ENCODE measurements around the gene CFAP97D2.

The CFAP97D2 gene

DNA sequence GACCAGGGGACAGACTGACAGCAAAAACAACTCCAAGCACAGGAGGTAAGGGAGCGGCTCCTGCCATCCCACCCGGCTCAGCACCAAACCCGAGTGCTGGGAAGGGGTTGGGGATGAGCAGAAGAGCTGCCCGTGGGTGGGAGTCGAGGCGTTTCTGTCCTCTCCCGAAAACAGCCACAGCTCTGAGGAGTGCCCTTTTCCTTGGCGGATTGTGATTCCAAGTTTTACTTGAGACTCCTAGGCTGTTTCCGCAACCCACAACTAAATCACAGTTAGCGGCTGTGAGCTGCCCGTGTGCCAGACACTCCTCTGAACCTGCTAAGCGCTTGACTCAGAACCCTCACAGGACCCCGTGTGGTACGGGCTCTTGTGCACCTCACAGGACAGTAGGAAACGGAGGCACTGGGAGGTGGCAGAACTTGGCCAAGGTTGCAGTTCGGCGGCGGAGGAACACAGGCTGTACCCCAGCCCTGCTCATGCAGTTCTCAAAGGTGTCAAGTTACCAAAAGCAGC, 21.4 kb downstream of the CFAP97D2 start:
- no peak for DNase-seq

DNA sequence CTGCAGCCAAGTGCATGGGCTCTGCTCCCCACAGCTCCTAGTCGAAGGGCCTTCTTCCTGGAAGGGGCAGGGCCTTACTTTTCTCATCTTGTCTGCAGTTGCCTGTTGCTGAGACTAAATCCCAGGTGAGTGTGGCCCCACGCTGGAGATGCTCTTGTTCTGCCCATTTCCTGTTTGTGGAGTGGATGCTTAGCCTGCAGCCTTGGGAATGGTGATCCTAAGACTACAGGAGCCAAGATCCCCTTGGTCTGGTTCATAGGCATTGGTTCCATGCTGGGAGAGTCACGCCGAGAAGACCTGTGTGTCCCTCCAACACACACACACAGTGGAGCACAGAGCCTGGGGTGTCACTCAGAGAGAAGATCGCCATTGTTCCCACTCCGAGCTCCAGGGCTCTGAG, 23.5 kb downstream of the CFAP97D2 start:
- no peak for DNase-seq

DNA sequence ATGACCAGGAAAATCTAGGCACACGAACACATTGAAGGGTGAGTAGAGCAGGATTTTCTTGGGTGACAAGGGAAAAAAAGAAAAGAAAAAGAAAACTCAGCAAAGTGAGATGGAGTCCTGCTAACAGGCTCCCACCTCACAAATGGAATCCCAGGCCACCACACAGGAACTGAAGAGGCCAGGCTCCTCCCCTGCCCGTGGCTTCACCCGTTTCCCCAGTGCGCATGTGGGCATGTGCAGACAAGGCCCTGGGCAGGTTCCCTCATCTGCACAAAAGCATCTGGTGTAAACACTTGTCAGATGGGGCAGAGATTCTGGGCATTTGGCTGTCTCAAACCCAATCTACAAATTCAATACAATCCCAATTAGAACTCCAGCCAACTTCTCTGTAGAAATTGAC, 24.5 kb downstream of the CFAP97D2 start:
- no peak for DNase-seq

DNA sequence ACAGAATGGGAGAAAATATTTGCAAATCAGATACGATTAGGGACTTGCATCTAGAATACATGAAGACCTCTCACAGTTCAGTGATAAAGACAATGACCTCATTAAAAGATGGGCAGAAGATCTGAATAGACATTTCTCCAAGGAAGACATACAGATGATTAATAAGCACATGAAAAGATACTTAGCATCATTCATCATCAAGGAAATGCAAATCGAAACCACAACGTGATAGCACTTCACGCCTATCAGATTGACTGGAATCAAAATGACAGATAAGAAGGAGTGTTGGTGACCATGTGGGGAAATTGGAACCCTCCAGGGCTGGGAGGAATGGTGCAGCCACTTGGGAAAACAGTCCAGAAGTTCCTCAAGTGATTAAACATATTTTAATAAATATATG, 25.8 kb downstream of the CFAP97D2 start:
- no peak for DNase-seq

DNA sequence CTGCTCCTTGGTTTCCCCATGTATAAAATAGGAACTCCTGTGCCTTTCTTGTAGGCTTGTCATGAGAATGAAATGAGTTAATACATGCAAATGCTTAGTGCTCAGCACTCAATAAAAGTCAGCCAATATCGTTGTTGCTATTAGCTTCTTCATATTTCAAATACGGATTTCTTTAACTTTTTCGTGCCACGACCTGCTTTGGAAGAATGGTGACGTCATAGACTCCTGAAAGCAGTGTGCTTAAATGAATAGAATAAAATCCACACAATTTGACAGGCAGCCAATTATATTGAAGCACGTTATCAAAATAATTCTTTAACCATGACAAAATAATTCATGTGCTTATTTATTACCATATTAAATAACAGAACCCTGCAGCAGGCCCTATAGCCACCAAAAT, 29.1 kb downstream of the CFAP97D2 start:
- no peak for DNase-seq

DNA sequence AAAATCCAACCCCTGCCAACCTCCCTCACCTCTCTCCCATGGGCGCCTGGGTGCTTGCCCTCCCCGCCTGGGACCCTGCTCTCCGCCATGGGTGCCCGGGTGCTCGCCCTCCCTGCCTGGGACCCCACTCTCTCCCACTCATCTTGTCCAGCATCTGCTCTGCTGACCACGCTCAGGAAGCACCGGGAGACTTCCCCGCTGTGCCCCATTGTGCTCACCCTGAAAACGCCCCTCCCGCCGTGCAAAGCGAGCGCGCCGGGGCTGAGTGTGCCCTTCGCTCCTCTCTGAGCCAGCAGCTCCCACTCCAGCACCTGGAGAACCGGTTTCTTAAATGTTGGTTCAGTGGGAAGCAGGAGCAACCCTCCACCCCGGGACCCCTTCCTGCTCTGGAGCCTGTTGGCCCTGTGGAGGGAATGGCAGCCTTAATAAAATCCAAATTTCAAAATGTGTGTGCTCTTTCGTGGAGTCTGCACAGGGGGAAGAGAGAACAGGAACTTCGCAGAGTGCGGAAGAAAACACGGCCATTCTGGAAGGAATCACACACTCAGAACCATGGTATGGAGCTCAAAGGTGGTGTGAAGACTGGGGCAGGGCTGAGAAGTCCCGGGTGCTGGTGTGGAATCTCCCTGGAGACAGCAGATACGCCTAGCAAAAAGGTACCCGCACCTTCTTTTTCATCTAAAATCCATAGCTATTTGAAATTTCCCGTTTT, 32.5 kb downstream of the CFAP97D2 start:
- no peak for DNase-seq

DNA sequence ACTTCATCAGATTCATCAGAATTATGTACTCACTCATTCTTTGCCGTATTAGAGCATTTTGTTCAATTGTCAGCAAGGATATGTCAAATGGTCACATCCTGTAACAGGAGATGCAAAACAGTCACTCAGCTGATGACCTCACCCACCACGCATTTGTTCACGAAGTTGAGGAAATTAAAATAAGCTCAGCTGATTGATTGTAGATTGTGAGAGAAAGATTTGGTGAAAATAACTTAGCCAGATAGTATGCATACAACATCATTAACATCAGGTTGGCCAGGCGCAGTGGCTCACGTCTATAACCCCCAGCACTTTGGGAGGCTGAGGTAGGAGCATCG, 33.1 kb downstream of the CFAP97D2 start:
- DNase-seq, result no peak

DNA sequence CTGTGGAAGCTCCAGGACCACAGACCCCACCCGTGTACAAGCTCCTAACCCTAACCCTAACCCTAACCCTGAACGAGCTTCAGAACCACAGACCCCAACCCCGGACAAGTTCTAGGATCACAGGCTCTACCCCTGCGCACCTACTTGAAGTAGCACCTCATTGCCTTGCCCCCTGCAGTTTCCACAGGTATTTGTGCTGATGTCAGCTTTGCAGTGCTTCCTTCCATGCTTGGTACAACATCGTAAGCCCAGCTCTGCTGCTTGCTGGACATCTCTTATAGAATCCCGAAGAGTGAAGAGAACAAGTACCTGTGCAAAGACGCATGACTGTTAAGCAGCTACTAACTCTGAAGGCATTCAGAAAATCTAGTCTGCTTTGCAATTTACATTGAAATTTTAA, 34.9 kb downstream of the CFAP97D2 start:
- DNase-seq, result no peak

DNA sequence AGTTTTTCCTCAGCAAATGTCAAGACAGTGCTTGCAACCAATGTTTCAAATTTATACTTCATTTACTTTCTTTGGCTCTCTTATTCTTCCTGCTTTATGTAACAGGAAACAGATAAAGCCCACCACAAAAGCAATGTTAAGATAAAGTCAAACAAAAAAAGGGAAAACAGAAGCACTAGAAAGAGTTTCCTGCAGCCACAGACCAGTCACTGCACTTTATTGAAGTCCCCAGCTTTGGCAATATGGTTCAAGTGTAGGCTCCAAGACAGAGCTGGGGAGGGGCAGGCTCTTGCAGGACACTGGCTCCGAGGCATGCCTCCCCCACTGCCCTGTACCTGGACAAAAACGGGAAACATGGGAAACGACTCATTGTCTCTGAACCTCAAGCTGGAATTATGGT, 40.3 kb downstream of the CFAP97D2 start:
- no peak for DNase-seq

DNA sequence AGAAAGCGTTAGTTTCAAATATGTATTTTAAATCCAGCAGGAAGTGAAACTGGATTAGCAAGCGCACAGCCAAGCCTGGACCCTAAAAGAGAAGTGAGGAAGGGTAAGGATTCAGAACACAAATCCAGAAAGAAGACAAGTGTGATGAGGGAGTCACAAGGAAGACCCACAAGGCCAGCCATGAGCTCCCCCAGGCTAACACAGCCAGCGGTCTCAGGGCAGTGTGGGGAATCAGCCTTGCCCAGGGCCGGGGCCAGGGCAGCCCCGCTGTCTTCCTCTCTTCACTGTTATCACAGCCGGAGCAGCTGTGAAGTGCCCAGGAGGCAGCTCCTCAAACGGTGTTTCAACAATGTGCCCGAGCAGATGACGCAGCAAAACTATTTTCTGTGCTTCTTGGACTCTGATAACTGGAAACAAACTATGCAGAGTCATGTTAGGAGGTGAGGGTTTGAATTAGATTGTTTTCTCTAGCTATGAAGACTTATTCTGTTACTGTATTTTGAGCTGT, 43.5 kb downstream of the CFAP97D2 start:
- no peak for DNase-seq

DNA sequence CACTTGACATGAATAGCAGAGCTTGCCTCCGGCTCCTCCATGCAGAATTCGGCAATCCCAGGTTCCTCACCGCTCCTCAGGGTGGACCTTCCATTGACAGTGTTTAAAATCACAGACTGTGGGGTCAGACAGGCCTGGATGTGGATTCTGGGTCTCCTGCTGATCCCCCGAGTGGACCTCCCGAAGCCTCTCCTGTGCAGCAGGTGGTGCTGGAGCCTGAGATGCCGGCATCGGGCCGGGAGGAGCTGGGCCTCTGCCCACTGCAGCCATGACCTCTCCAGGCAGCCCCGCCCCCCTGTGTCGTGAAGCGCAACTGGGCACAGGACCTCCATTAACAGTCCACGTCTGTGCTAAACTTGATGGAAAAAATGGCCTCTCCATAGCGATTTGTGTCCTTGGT, 45.1 kb downstream of the CFAP97D2 start:
- DNase-seq, result no peak

DNA sequence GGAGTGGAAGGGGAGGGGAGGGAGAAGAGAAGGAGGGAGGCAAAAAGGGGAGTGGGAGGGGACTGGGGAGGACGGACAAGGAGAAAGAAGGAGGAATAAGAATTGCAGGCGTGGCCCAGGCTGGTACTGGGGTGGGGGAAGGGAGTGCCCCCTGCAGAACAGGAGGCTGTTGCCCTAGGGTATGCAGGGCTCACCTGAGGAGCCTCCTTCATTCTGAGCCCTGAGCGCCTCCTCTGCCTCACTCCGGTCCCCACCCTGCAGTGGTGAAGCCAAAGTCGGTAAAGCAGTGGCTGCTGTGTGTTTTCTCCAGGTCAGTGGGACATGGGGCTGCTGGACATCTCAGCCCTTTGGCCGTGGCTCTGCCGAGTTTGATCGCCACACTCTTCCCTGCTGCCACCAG, 46.6 kb downstream of the CFAP97D2 start:
- DNase-seq, result no peak

DNA sequence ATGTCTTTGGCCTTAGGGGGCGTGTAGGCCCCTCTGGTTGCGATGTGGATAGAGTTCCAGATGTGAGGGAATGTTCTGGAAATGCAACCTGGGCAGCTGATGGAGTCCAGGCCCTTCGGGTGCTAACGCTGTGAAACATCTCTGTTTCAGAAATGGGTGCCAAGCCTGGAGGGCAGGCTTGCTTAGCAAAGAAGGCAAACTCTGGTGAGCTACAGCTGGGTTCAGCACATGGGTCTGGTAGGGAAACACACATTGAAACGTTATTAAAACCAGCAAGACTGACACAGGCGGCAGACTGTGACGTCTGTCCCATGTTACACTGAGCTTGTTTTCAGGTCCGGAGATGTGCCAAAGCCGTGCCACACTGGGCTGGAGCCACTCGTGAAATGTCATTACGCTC, 47.0 kb downstream of the CFAP97D2 start:
- DNase-seq, result no peak

DNA sequence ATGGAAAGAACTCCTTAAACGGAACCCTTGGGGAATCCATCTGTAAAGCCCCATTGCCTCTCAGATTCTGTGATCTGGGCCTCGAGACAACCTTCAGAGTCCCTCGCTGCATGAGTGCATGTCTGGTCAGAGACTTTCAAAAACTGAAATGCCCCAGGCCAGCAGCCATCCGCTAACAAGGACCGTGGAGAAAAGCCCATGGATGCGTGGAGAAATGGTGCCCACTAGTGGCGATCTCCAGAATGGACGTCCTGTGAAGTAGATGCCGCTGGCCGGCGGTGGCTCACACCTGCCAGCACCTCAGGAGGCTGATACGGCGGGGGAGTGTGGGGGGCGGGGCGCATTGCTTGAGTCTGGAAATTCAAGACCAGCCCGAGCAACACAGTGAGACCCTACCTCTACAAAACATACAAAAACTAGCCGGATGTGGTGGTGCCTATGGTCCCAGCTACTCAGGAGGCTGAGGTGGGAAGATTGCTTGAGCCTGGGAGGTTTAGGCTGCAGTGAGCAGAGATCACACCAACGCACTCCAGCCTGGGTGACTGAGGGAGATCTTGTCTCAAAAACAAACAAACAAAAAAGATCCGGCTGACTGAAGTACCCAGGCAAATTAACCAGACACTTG, 47.8 kb downstream of the CFAP97D2 start:
- DNase-seq, result peak; percentile 86

DNA sequence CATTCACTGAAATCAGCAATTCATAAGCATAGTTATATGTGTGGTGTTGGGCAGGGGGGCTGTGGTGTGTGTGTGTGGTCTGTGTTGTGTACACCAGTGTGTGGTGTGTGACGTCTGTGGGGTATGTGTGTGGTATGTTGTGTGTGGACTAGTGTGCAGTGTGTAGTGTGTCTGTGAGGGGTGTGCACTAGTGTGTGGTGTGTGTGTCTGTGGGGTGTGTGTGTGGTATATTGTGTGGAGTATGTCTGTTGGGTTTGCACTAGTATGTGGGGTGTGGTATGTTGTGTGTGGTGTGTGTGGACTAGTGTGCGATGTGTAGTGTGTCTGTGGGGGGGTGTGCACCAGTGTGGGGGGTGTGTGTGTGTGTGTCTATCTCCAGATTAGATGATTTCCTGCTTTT, 48.5 kb downstream of the CFAP97D2 start:
- no peak for DNase-seq

DNA sequence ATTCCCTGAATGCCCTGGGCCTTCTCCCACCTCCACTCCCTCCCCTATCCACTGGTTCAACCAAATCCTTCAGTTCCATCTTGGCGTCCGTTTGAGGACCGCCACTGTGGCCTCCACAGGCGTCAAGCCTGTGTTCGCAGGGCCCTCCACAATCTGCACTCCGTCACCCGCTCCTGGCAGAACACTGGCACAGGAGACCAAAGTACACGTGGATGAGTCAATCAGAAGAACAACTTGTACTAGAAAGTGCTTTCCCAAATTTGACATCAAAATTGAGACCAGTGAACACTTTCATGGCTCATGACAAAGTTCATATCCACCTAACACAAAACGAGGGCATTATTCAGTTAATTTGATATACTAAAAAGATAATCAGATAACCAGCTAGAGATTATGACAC, 49.1 kb downstream of the CFAP97D2 start:
- DNase-seq, result no peak

DNA sequence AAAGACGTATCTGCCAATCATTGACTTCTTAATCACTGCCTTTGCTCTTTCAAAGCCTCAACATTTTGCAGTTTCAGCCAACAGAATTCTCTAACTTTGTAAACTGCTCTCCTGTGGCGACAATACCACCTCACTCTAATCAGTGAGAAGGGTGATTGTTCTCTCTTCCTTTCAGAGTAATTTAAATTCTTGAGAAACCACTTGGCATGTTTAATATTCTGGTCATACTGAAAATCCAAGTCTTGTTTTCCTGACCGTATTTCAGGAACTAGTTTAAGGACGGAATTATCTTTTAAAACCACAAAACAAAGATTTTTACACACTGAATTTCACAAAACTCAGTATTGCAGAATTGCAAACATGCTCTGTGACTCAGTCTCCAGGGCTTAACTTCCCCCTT, 50.4 kb downstream of the CFAP97D2 start:
- DNase-seq, result no peak

DNA sequence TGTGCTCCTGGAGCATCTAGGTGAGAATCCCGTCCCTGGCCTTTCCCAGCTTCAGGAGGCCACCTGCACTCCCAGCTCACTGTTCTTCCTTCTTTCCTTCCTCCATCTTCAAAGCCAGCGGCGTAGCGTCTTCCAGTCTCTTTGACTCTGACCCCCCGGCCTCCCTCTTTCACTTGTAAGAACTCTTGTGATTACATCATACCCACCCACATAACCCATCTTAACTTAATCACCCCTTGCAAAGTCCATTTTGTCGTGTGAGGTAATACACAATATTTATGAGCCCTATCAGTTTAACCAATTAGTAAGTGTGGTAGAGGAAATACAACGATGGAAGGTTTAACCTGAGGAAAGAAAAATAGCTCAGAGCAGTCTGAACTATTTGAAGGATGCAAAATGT, 51.1 kb downstream of the CFAP97D2 start:
- DNase-seq, result no peak

DNA sequence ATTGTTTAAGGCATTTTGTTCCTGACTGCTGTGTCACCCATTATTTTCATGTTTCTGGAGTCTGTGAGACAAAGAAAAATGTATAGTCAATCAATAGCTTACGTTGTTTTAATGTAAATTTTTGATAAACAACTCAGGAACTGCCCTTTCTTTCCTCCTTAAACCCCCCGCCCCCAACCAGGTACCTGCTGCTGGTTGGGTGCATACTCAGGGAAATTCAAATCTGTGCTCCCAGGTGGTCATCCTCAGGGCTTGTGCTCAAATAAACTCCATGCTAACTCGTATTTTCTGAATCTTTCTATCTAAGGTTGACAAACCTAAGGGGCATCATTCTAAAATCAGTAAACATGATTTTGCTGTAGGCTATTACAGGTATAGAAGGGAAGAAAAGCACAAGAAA, 51.5 kb downstream of the CFAP97D2 start:
- no peak for DNase-seq

DNA sequence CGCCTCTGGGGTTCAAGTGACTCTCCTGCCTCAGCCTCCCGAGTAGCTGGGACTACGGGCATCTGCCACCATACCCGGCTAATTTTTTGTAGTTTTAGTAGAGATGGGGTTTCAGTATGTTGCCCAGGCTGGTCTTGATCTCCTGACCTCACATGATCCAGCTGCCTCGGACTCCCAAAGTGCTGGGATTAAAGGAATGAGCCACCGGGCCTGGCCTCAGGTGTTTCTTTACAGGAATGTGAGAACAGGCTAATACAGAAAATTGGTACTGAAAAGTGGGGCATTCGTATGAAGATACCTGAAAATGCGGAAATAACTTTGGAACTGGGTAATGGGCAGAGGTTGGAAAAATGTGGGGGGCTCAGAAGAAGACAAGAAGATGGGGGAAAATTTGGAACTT, 52.8 kb downstream of the CFAP97D2 start:
- no peak for DNase-seq

DNA sequence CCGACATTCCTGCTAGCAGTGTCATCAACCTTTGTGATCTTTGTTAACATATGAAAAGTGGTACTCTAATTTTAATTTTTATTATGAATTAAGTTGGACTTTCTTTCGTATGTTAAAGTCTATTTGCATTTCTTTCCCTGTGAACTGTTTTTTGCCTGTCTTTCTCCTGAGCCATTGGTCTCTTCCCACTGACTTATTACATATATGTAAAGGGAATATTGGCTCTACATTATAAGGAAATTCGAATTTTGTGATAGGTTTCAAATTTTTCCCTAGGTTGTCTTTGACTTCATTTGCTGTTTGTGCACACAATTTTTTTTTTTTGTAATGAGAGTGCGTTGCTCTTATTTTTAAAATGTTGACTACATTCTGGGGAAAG, 55.2 kb downstream of the CFAP97D2 start:
- no peak for DNase-seq

DNA sequence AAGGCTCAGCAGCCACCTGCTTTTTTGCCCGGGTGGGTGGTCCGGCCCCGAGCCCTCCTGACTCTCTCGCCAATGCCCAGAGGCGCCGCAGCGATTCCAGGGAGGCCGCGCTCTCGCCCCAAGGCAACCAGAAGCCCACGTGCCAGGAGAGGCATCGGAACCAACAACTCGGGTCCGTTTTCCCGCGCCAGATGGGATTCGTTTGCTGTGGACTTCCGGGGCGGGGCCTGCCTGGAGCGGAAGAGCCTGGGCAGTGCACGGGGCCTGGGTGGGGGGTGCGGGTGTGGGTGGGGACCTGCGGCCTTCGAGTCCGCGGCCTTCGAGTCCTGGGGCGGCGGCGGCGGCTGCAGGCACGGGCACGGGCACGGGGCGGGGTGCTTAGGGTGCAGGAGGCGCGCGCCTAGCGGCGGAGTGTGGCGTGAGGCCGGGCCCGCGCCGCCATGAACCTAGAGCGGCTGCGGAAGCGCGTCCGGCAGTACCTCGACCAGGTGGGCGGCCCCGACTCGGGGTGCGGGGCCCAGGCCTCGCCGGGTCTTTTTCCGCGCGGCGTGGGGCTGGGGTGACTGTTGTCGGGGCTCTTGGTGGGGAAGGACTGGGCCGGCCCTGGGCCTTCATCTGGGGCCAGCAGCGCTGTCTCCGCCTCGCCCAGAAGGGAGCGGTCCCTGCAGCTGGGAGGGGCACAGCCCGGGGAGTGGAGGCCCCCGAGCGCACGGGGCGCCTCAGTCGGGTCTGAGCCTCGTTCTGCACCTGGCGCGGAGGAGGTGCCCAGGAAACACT, 55.8 kb downstream of the CFAP97D2 start, which contains the start of gene CDC16:
CDC16 (plus strand) TSS at position 253 of the 777 bp plus-strand sequence; CDS start at position 441, 188 bp downstream.
- DNase-seq, result peak; percentile 95

DNA sequence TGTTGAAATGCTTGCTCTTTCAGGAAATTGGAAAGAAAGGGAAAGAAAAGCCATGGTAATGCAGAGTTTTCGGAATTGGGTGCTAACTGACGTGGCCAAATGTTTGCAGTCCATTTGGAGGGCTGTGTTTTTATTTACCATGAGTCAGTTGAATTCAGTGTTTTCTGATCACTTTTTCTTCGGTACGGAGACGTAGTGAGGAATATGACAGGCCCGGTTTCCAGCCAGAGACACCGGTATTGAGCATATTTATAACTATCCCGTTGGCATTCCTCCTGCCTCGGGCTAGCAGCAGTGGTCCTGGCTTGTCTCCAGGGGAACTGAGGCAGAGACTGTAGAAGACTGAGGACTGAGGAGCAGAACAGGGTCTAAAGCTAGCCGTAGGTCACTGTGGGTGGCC, 56.6 kb downstream of the CFAP97D2 start:
- no peak for DNase-seq

DNA sequence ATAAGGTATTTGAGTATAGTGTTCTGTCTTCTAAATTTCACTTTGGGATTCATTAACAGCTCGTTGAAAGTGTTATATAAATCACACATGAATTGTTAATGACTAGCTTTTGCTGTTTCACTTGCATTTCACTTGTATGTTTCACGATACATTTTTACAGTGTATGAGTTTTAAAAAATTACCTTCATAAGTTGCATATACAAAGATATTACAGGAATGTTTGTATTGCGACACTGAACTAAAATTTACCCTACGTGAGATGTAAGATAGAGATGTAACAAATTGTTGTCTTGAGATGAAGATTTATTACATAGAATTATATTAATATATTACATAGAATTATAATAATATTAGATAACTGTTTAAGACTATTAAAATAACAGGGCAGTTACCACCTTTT, 57.2 kb downstream of the CFAP97D2 start:
- no peak for DNase-seq
